TTC549 (cell line): ENCODE measurements around the gene AKAP6.

Experiments used
- FAIRE-seq: peaks from 2 replicates; lab custom pipeline; 2012; peaks lifted over from hg19 to GRCh38; lab: Jason Lieb, UNC

The AKAP6 gene

GRCh38 chr14:32627545-32628298 is 298.6 kb downstream of the AKAP6 start:
- FAIRE-seq: no peak

DNA sequence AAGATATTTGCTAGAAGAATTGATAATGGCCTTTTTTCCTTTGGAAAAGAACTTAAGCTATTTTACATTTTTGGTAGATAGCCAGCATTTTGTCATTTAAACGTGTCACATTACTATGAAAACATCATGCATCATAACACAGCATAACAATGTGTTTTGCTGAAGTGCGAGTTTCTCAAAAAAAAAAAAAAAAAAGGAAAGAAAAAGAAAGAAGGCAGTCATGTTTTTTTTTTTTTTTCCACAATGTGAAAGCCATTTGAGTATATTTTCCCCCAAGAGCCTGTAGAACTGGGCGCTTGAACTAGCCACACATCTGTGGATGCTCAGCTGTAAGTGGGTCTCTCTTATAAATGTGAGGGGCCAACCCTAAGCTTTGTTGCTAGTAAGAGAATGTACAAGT is 300.1 kb downstream of the AKAP6 start:
- no peak for FAIRE-seq

- no peak for FAIRE-seq
These were observed 301.6 kb downstream of the AKAP6 start for GRCh38 chr14:32630701-32631100.

DNA sequence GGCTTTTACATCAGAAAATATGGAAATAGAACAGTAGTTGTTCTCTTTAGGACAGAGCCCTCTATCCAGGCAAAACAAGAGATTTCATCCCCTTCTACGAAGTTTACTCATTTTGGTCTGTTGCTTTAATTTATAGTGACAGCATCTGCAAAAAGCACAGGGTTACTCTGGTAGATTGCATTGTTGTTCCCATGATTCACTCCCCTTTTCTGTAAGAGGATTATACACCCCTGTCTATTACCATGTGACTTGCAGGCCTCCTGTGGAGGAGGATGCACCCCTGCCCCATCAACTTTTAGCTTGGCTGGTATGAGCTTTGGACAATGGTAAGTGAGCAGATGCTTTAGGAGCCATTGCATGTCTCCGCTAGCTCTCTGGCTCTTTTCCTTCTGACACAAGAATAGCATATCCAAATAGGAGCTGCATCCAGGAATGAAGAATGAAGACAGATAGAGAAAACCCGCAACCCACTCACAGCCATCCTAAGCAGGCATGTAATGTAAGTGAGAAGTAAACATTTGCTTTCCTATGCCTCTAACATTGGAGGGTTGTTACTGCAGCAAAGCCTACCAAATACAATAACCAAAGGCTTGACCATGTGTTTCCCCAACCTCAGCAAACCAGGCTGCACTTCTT is 304.2 kb downstream of the AKAP6 start:
- no peak for FAIRE-seq

GRCh38 chr14:32633930-32634329 is 304.8 kb downstream of the AKAP6 start:
- FAIRE-seq: no peak

DNA sequence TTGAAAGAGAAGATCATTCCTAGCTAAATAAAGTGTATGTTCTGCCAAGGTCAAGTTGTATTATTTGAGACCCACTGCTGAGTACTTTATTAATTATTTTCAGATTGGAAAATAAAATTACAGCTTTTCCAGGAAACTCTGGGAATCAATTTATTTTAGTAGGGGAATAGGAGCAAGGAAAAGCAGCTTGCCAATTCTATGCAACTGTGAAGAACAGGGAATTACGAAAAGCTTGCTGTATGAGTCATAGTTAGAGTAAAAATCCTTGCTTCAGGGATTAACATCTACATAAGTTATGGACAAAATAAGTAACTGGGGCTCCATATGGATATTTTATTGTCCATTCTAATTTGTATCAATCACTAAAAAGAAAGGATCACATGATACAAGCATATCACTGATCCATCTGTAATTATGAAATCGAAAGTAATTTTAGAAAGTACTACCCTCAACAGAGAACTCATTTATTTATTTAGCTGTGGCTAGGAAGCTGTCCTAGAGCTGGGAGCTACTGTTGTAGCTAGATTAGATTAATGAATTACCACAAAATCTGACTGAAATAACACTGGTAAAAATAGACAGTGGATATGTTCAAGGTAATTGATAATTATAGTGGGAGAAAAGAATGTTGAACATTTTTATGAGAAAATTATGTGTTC is 306.1 kb downstream of the AKAP6 start:
- no peak for FAIRE-seq

- no peak for FAIRE-seq
These were observed 308.5 kb downstream of the AKAP6 start for GRCh38 chr14:32637582-32637981.

- FAIRE-seq: no peak
These were observed 310.1 kb downstream of the AKAP6 start for GRCh38 chr14:32639208-32639607.

DNA sequence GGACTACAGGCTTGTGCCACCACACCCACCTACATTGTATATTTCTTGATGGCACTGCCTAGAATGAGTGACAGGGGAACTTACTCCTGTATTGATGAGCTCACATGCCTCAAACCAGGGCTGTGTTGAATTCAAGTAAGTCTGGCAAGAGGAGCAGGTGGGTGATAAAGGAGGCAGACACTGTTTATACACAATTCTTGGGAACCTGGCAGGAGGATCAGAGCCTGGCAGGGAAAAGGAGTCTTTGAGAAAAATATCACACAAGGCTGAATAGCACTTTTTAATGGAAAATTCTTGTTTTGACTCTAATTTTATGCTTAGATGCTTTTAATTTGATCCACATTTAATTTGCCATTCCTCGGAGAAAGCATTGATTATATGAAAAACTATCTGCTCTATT is 316.5 kb downstream of the AKAP6 start:
- FAIRE-seq: no peak

GRCh38 chr14:32648434-32648833 is 319.3 kb downstream of the AKAP6 start:
- no peak for FAIRE-seq

- FAIRE-seq: no peak
These were observed 320.9 kb downstream of the AKAP6 start for GRCh38 chr14:32650030-32650429.

- FAIRE-seq: no peak
These were observed 321.6 kb downstream of the AKAP6 start for GRCh38 chr14:32650665-32651064.

- FAIRE-seq: no peak
These were observed 325.0 kb downstream of the AKAP6 start for GRCh38 chr14:32654106-32654505.

DNA sequence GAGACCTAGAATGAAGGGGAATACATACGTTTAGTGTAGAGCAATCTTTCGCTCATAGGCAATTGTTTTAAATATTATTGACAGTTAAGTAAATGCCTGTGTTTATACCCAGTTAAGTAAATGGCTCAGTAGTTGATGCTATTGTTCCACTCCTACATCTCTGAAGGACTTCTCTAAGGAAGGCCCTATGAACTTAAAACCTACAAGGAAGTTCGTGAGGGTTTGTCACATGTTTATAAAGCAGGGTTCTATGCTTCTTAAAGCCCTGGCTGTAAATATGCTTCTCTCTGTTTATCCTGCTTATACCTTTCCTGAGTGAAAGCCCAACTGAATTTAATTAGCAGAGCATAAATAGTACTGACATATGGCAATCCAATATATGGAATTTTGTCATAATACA is 327.5 kb downstream of the AKAP6 start:
- no peak for FAIRE-seq

DNA sequence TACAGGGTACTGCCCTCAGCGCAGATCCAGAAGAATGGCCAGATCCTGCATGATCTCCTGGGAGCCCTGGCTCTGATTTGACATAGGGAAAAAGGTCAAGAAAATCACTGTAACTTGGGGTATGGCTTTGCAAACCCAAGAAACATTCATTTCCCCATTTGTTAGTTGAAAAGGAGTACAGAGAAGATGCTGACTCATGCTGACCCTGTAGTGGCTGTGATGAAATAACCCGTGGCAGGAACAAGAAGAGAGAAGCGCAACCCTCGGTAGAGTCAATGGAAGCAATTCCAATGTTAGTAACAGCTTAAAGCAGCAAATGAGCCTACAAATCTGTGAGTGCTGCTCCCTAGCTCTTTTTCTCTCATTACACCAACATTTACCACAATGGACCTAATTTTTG is 328.0 kb downstream of the AKAP6 start:
- FAIRE-seq: no peak

DNA sequence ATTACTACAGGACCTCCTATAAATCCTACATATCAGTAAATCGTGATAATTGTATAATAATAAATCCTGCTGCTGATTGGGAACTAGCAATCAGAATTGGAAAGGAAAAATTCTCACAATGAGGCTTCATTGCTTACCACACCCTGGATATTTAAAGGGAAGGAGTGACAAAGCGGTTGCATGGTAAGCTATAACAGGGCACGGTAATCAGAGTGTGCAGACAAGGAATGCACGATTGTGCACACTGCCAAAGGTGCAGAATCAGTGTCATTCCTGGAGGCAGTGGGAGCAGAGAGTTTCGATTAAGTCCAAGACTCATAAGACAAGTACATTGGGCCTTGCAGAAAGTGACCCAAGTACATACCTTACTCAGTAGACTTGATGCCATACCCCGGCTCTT is 332.1 kb downstream of the AKAP6 start:
- FAIRE-seq: no peak

DNA sequence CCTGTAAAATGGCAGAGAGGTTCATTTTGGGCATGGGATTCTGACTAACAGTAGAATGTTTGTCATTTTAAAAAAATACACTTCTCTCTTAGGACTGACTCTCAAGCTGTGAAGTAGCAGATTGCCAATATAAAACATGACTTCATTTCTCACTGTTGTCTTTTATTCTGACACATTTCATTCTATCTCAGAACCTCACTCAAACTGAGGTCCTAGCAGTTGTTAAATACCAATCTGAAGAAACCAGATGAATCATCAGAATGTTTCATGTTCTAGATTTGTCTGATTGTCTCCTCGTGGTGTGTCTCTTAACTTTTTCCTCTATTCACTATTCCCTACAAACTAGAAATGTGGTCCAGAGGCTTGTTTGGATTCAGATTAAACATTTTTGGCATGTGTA is 333.1 kb downstream of the AKAP6 start:
- no peak for FAIRE-seq

DNA sequence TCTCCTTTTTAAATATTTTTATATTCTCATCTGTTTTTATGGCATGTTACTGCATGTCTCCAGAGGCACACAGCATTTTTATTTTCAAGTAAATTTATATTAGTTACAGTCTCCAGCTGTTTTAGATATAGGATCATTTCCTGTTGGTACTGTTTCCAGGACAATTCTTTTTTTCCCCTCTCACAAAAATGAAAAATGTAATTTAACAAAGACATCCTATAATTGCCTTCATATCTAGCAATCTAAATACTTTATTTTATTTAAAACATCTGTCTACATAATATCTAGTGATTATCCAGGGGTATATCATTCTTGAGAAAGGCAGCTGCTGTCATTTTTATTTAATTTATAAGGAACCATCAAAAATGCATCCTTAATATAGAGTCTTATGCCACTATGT is 337.2 kb downstream of the AKAP6 start:
- no peak for FAIRE-seq

- no peak for FAIRE-seq
These were observed 338.2 kb downstream of the AKAP6 start for GRCh38 chr14:32667287-32667686.

- no peak for FAIRE-seq
These were observed 338.7 kb downstream of the AKAP6 start for GRCh38 chr14:32667791-32668190.

GRCh38 chr14:32669391-32669790 is 340.3 kb downstream of the AKAP6 start:
- no peak for FAIRE-seq

DNA sequence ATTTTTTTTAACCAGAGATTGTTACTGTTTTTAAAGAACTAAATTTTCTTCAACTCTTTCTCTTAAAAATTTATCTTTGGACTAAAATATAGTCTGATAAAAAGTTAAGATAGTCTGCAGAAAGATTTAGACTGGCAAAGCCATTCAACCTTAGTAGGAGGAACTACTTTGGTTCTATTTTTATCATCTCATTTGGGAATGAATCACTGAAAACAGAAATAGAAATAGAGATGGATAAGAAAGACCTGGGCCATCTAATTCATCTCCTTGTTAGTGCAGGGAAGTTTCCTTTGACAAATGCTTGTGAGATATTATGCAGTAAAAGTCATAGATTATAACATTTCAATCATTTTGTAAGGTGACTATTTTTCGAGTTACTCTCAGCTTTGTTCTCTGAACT is 346.3 kb downstream of the AKAP6 start:
- no peak for FAIRE-seq

DNA sequence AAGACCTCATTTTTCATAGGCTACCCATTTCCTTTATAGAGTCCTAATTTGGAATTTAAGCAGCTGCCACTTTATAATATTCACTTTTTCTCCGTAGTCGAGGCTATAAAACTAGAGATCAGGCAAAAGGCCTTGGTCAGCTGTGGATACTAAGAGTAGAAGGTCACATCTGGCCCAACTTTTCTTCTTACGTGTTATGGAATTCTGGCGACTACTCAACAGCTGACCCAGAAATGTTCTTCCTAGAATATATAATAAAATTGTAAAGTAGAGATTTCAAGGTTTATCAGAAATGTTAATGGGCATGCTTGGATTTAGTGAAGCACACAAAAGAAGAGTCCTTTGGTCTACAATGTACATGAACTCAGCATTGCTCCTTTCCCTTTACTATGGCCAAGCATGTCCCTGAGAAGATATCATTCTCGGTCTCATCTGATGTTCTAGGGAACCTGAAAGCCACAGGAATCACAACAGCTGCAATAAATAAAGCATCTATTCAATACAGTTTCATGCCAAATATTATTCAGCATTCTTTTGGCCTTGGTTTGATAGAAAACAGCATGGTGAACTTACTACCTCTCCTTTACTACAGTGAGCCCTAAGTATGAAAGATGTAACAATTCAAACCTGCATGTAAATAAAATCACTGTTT is 348.2 kb downstream of the AKAP6 start:
- FAIRE-seq: no peak
